Measurements from ENCODE around the gene GOLGA3.
"Not testable (repeated sequence)": the region's sequence is repeated elsewhere in the genome, so short reads cannot be mapped to it uniquely, and the experiment has no call there.

GOLGA3 gene

GRCh38 chr12:132841151-132841550 lies 12.5 kb upstream of the GOLGA3 start:
- TF ChIP-seq CTCF (conservative IDR thresholded peaks at IDR 0.05; ENCODE audit: low read depth, low read length) = no peak
- no peak overlapping the region for H3K4me3 ChIP-seq (ENCODE audit: low read depth, low read length)
- DNase-seq (ENCODE audit: low read depth) = no peak

GRCh38 chr12:132840536-132840935 lies 11.9 kb upstream of the GOLGA3 start:
- DNase-seq (ENCODE audit: low read depth) = no peak
- TF ChIP-seq CTCF (conservative IDR thresholded peaks at IDR 0.05; ENCODE audit: low read depth, low read length) = no peak
- no peak overlapping the region for H3K4me3 ChIP-seq (ENCODE audit: low read depth, low read length)

- no peak overlapping the region for H3K4me3 ChIP-seq (ENCODE audit: low read depth, low read length)
- TF ChIP-seq CTCF (conservative IDR thresholded peaks at IDR 0.05; ENCODE audit: low read depth, low read length) = no peak
- DNase-seq (ENCODE audit: low read depth) = no peak
These were observed 11.0 kb upstream of the GOLGA3 start for GRCh38 chr12:132839558-132840235.

- DNase-seq (ENCODE audit: low read depth) = no peak
- no peak overlapping the region for H3K4me3 ChIP-seq (ENCODE audit: low read depth, low read length)
- TF ChIP-seq CTCF (conservative IDR thresholded peaks at IDR 0.05; ENCODE audit: low read depth, low read length) = no peak
These were observed 9.9 kb upstream of the GOLGA3 start for GRCh38 chr12:132838410-132839080.

- DNase-seq (ENCODE audit: low read depth) = peak; percentile 13
- H3K4me3 ChIP-seq (ENCODE audit: low read depth, low read length) = no peak overlapping the region
- no peak for TF ChIP-seq CTCF (conservative IDR thresholded peaks at IDR 0.05; ENCODE audit: low read depth, low read length)
These were observed 9.2 kb upstream of the GOLGA3 start for GRCh38 chr12:132837693-132838409.

GRCh38 chr12:132836795-132837331 lies 8.2 kb upstream of the GOLGA3 start:
- TF ChIP-seq CTCF (conservative IDR thresholded peaks at IDR 0.05; ENCODE audit: low read depth, low read length) = no peak
- DNase-seq (ENCODE audit: low read depth) = no peak
- H3K4me3 ChIP-seq (ENCODE audit: low read depth, low read length) = no peak overlapping the region

GRCh38 chr12:132836230-132836629 lies 7.6 kb upstream of the GOLGA3 start:
- not testable (repeated sequence) for H3K4me3 ChIP-seq (ENCODE audit: low read depth, low read length); DNase-seq (ENCODE audit: low read depth)

All from choroid plexus epithelial cell (primary cell).